Stomach (tissue), 4 donors: Measurements from ENCODE around the gene ELAVL4.

Experiments used
- CTCF ChIP-seq, 7 experiments: fragments of 450-650 bp in 4 of 7; fragments of 200-600 bp in 3 of 7; sonication (generic) in 3 of 7; IDR thresholded peaks; one replicate each; pipeline ENCODE4 v1.5.1; 2016 to 2019; ENCODE audit warnings: antibody characterized with exemption in 7 of 7, control low read depth in 2 of 7, mild to moderate bottlenecking in 1 of 7
- EP300 ChIP-seq: sonication (generic); formaldehyde crosslinking; IDR thresholded peaks from one replicate; pipeline ENCODE4 v1.6.1; 2017; ENCODE audit warnings: antibody characterized with exemption
- POLR2A ChIP-seq, 4 donors: fragments of 450-650 bp; IDR thresholded peaks; one replicate each; pipeline ENCODE4 v1.6.1; 2016; ENCODE audit warnings: antibody characterized with exemption in 4 of 4, control low read depth in 2 of 4, mild to moderate bottlenecking in 1 of 4, moderate library complexity in 1 of 4
- POLR2AphosphoS5 ChIP-seq, 3 donors: sonication (generic); formaldehyde crosslinking; IDR thresholded peaks; one replicate each; pipeline ENCODE4 v1.6.1; 2016; ENCODE audit warnings: antibody characterized with exemption in 3 of 3

DNA sequence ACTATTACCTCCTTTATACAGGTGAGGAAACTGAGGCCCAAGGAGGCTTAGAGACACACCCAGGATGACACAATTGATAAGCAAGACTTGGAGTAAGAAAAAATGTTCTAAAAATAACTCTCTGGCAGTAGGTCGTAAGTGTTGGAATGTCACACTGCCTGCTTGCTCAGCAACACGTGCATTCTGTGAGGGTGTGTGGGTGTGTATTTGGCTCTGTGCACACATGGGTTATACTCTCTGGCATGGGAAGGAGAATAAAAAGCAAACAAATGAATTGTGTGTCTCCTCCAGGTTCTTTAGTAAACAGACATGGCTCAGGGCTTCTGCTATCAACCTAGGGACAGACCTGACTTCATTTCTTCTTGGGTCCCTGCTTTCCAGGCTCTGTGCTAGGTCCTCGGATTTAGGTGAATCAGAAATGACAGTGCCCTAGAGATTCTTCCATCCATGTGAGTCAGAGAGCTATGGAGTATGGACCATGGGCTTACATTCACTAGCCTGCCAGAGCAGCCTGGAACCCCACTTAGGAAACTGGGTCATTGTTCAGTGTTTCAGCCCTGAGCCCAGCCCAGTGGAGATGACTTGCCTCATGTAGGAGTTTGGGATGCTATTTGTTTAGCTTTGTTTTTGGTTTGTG, 72.4 kb downstream of the ELAVL4 start:
- TF ChIP-seq CTCF (IDR thresholded peaks at IDR 0.05) (no peak), POLR2A (IDR thresholded peaks at IDR 0.05) (no peak), POLR2AphosphoS5 (IDR thresholded peaks at IDR 0.05) (no peak), EP300 (no peak)
